Retina (tissue), 1 donor: ENCODE measurements around the gene ZMYND8.
"Not testable (repeated sequence)": the region's sequence is repeated elsewhere in the genome, so short reads cannot be mapped to it uniquely, and the experiment has no call there.

ENCODE experiments used
- DNase-seq: peaks from one replicate; pipeline ENCODE4 v3.0.0-alpha.2; 2016

The ZMYND8 gene

GRCh38 chr20:47201074-47201730 is 155.3 kb downstream of the ZMYND8 start:
- no peak for DNase-seq

- no peak for DNase-seq
These were observed 157.4 kb downstream of the ZMYND8 start for GRCh38 chr20:47198996-47199552.

GRCh38 chr20:47198254-47198671 is 158.2 kb downstream of the ZMYND8 start:
- no peak for DNase-seq

- peak; percentile 81 for DNase-seq
These were observed 160.1 kb downstream of the ZMYND8 start for GRCh38 chr20:47196091-47197081.

GRCh38 chr20:47195573-47195972 is 160.9 kb downstream of the ZMYND8 start:
- no peak for DNase-seq

- no peak for DNase-seq
These were observed 164.5 kb downstream of the ZMYND8 start for GRCh38 chr20:47191956-47192355.

- DNase-seq = no peak
These were observed 165.3 kb downstream of the ZMYND8 start for GRCh38 chr20:47191074-47191673.

- no peak for DNase-seq
These were observed 167.4 kb downstream of the ZMYND8 start for GRCh38 chr20:47189060-47189459.

- no peak for DNase-seq
These were observed 168.0 kb downstream of the ZMYND8 start for GRCh38 chr20:47188540-47188939.

GRCh38 chr20:47187450-47188195 is 168.9 kb downstream of the ZMYND8 start:
- no peak for DNase-seq

GRCh38 chr20:47183367-47183766 is 173.1 kb downstream of the ZMYND8 start:
- no peak for DNase-seq

GRCh38 chr20:47181056-47181862 is 175.2 kb downstream of the ZMYND8 start:
- DNase-seq = no peak

- DNase-seq = no peak
These were observed 177.2 kb downstream of the ZMYND8 start for GRCh38 chr20:47179267-47179666.

GRCh38 chr20:47178851-47179250 is 177.6 kb downstream of the ZMYND8 start:
- no peak for DNase-seq

- DNase-seq = no peak
These were observed 178.2 kb downstream of the ZMYND8 start for GRCh38 chr20:47178277-47178676.

GRCh38 chr20:47176217-47176616 is 180.3 kb downstream of the ZMYND8 start:
- not testable (repeated sequence) for DNase-seq

- DNase-seq = no peak
These were observed 181.0 kb downstream of the ZMYND8 start for GRCh38 chr20:47175493-47175892.

- DNase-seq = no peak
These were observed 181.8 kb downstream of the ZMYND8 start for GRCh38 chr20:47174456-47175243.

GRCh38 chr20:47173596-47174216 is 182.8 kb downstream of the ZMYND8 start:
- DNase-seq = no peak

- no peak for DNase-seq
These were observed 183.9 kb downstream of the ZMYND8 start for GRCh38 chr20:47172579-47172978.
